HepG2 (cell line): ENCODE data around the gene SPPL3.

Source experiments
- ATF1 ChIP-seq: IDR thresholded peaks from 2 replicates; pipeline ENCODE4 v1.6.1; 2016; ENCODE audit warnings: mild to moderate bottlenecking, control low read depth
- CTCF ChIP-seq: sonication (generic); formaldehyde crosslinking; IDR thresholded peaks from 2 replicates; pipeline ENCODE4 v1.5.0; 2020; ENCODE audit warnings: mild to moderate bottlenecking, missing genetic modification reagents, moderate library complexity
- DRAP1 ChIP-seq: IDR thresholded peaks from 2 replicates; pipeline ENCODE4 v1.6.1; 2016; ENCODE audit warnings: missing genetic modification reagents, missing compliant biosample characterization
- EP300 ChIP-seq, 3 experiments: sonication (generic) in 1 of 3; formaldehyde crosslinking in 1 of 3; IDR thresholded peaks; 2 replicates each; pipeline versions ENCODE4 v1.5.1 to v1.6.1; 2011 to 2020; ENCODE audit warnings: low read depth in 2 of 3, low read length in 2 of 3, borderline replicate concordance in 1 of 3, improper control_type of control experiment in 1 of 3, mild to moderate bottlenecking in 1 of 3, missing genetic modification reagents in 1 of 3, moderate library complexity in 1 of 3
- FOXM1 ChIP-seq: sonication (generic); formaldehyde crosslinking; IDR thresholded peaks from 2 replicates; pipeline ENCODE4 v1.5.0; 2020; ENCODE audit warnings: missing genetic modification reagents
- PRMT3 ChIP-seq: sonication (generic); formaldehyde crosslinking; IDR thresholded peaks from 2 replicates; pipeline ENCODE4 v1.8.1; 2022; ENCODE audit warnings: low read depth, mild to moderate bottlenecking, moderate library complexity, missing genetic modification reagents, borderline replicate concordance
- YY1 ChIP-seq: IDR thresholded peaks from 2 replicates; pipeline ENCODE4 v1.6.1; 2011; ENCODE audit warnings: low read length, low read depth, moderate library complexity, mild to moderate bottlenecking; ENCODE audit not compliant: insufficient read depth, insufficient replicate concordance
- ZBTB43 ChIP-seq: sonication (generic); formaldehyde crosslinking; conservative IDR thresholded peaks from 2 replicates; pipeline ENCODE4 v1.4.0; 2020; ENCODE audit warnings: missing genetic modification reagents
- ZFX ChIP-seq: sonication (generic); formaldehyde crosslinking; IDR thresholded peaks from 2 replicates; pipeline ENCODE4 v1.4.0; 2020; ENCODE audit warnings: mild to moderate bottlenecking, low read depth, missing genetic modification reagents, moderate library complexity
- ZNF609 ChIP-seq: sonication (generic); formaldehyde crosslinking; IDR thresholded peaks from 2 replicates; pipeline ENCODE4 v1.4.0; 2020; ENCODE audit warnings: mild to moderate bottlenecking, missing genetic modification reagents, borderline replicate concordance

- TF ChIP-seq ATF1 (CRISPR knock-in tag) (no peak), YY1 (no peak), CTCF (CRISPR knock-in tag) (no peak), ZNF609 (no peak), FOXM1 (no peak), EP300 (IDR thresholded peaks at IDR 0.05; ENCODE audit: low read depth in 2 of 2, low read length in 2 of 2) (no peak), EP300 (CRISPR knock-in tag; IDR thresholded peaks at IDR 0.05; ENCODE audit: borderline replicate concordance) (no peak), ZBTB43 (CRISPR knock-in tag) (no peak), ZFX (CRISPR knock-in tag) (no peak), PRMT3 (CRISPR knock-in tag) (no peak), DRAP1 (no peak)
Observed at GRCh38 chr12:120940799-120941198, 36.6 kb upstream of the SPPL3 start.
